H9 (cell line): ENCODE data around the gene TTC39A. TPM values are rescaled to one million over a fixed set of nuclear protein-coding genes. Genes with fewer than 3 reads are reported as not detected.

Source experiments
- DNase-seq: peaks from one replicate; pipeline ENCODE4 v3.0.0-alpha.2; 2017
- H2AFZ ChIP-seq: one replicate; pipeline ENCODE4 v1.6.1; 2013; ENCODE audit warnings: mild to moderate bottlenecking, low read length, control low read depth, moderate library complexity
- H2AK5ac ChIP-seq: 2 replicates; pipeline ENCODE4 v1.6.1; 2013; ENCODE audit warnings: low read length, control low read depth, mixed read lengths; ENCODE audit not compliant: insufficient read length
- H2BK120ac ChIP-seq: one replicate; pipeline ENCODE4 v1.6.1; 2013; ENCODE audit warnings: low read depth, mild to moderate bottlenecking, low read length, control low read depth, inconsistent platforms; ENCODE audit not compliant: poor library complexity, severe bottlenecking
- H2BK12ac ChIP-seq: 2 replicates; pipeline ENCODE4 v1.6.1; 2013; ENCODE audit warnings: low read length, control low read depth, mixed read lengths, low read depth; ENCODE audit not compliant: insufficient read length
- H2BK15ac ChIP-seq: 2 replicates; pipeline ENCODE4 v1.6.1; 2013; ENCODE audit warnings: low read depth, low read length, control low read depth
- H2BK20ac ChIP-seq: one replicate; pipeline ENCODE4 v1.6.1; 2013; ENCODE audit warnings: low read depth, mild to moderate bottlenecking, low read length, control low read depth, inconsistent platforms; ENCODE audit not compliant: poor library complexity, severe bottlenecking
- H2BK5ac ChIP-seq: 2 replicates; pipeline ENCODE4 v1.6.1; 2013; ENCODE audit warnings: low read length, control low read depth, mixed read lengths; ENCODE audit not compliant: insufficient read length
- H3K14ac ChIP-seq: 2 replicates; pipeline ENCODE4 v1.6.1; 2013; ENCODE audit warnings: low read length, control low read depth; ENCODE audit not compliant: insufficient read depth
- H3K18ac ChIP-seq: 2 replicates; pipeline ENCODE4 v1.6.1; 2013; ENCODE audit warnings: low read depth, mild to moderate bottlenecking, mixed read lengths, low read length, control low read depth; ENCODE audit not compliant: insufficient read length
- H3K23ac ChIP-seq: 2 replicates; pipeline ENCODE4 v1.6.1; 2013; ENCODE audit warnings: low read length, control low read depth, mixed read lengths, low read depth; ENCODE audit not compliant: insufficient read length
- H3K23me2 ChIP-seq: 2 replicates; pipeline ENCODE4 v1.6.1; 2013; ENCODE audit warnings: low read depth, mild to moderate bottlenecking, mixed read lengths, low read length, control low read depth; ENCODE audit not compliant: insufficient read length, poor library complexity, severe bottlenecking
- H3K27ac ChIP-seq: 2 replicates; pipeline ENCODE4 v1.5.1; 2013; ENCODE audit warnings: low read length, control low read depth, mixed read lengths, low read depth; ENCODE audit not compliant: insufficient read length
- H3K27me3 ChIP-seq: 2 replicates; pipeline ENCODE4 v1.6.1; 2013; ENCODE audit warnings: low read length, control low read depth, inconsistent platforms; ENCODE audit not compliant: insufficient read depth
- H3K4ac ChIP-seq: 2 replicates; pipeline ENCODE4 v1.6.1; 2013; ENCODE audit warnings: low read depth, mild to moderate bottlenecking, control low read depth, inconsistent platforms, low read length, moderate library complexity
- H3K4me1 ChIP-seq: 2 replicates; pipeline ENCODE4 v1.6.1; 2013; ENCODE audit warnings: low read length, control low read depth, inconsistent platforms; ENCODE audit not compliant: insufficient read depth
- H3K4me2 ChIP-seq: 2 replicates; pipeline ENCODE4 v1.6.1; 2013; ENCODE audit warnings: low read length, control low read depth, mixed read lengths; ENCODE audit not compliant: insufficient read length, insufficient read depth
- H3K56ac ChIP-seq: 2 replicates; pipeline ENCODE4 v1.6.1; 2013; ENCODE audit warnings: low read depth, mild to moderate bottlenecking, mixed read lengths, low read length, control low read depth; ENCODE audit not compliant: insufficient read length
- H3K79me1 ChIP-seq: 2 replicates; pipeline ENCODE4 v1.6.1; 2013; ENCODE audit warnings: low read depth, mild to moderate bottlenecking, moderate library complexity, low read length, control low read depth, inconsistent platforms; ENCODE audit not compliant: insufficient read depth, poor library complexity, severe bottlenecking
- H3K79me2 ChIP-seq: 2 replicates; pipeline ENCODE4 v1.6.1; 2013; ENCODE audit warnings: low read length, control low read depth, inconsistent platforms; ENCODE audit not compliant: insufficient read depth
- H3K9ac ChIP-seq: 2 replicates; pipeline ENCODE4 v1.6.1; 2013; ENCODE audit warnings: low read length, control low read depth, mixed read lengths; ENCODE audit not compliant: insufficient read length; ENCODE audit errors: extremely low read depth
- H3K9me3 ChIP-seq: one replicate; pipeline ENCODE4 v1.6.1; 2013; ENCODE audit warnings: low read depth, low read length, inconsistent platforms; ENCODE audit not compliant: control insufficient read depth
- H3T11ph ChIP-seq: one replicate; pipeline ENCODE4 v1.6.1; 2013; ENCODE audit warnings: mild to moderate bottlenecking, low read length, control low read depth, inconsistent platforms
- H4K20me1 ChIP-seq: one replicate; pipeline ENCODE4 v1.6.1; 2013; ENCODE audit not compliant: control insufficient read depth, insufficient read length, insufficient read depth
- H4K5ac ChIP-seq: 2 replicates; pipeline ENCODE4 v1.6.1; 2013; ENCODE audit warnings: low read depth, mild to moderate bottlenecking, mixed read lengths, low read length, control low read depth; ENCODE audit not compliant: insufficient read length
- H4K8ac ChIP-seq: replicated peaks from 2 replicates; pipeline ENCODE4 v1.6.1; 2013; ENCODE audit warnings: low read length, control low read depth, mixed read lengths, low read depth; ENCODE audit not compliant: insufficient read length
- H4K91ac ChIP-seq: 2 replicates; pipeline ENCODE4 v1.6.1; 2013; ENCODE audit warnings: low read depth, mild to moderate bottlenecking, moderate library complexity, mixed read lengths, low read length, control low read depth; ENCODE audit not compliant: insufficient read length
- H3K27ac Mint-ChIP-seq, 3 experiments: 2 replicates in 2 of 3; 3 replicates in 1 of 3; pipeline ENCODE4 v1.8.0; 2020 to 2021; ENCODE audit warnings: mixed read lengths in 3 of 3, mild to moderate bottlenecking in 1 of 3, moderate library complexity in 1 of 3
- H3K27me3 Mint-ChIP-seq: 2 replicates; pipeline ENCODE4 v1.8.0; 2021; ENCODE audit warnings: low read depth, mild to moderate bottlenecking, moderate library complexity, mixed read lengths
- H3K36me3 Mint-ChIP-seq, 3 experiments: 2 replicates in 2 of 3; 3 replicates in 1 of 3; pipeline ENCODE4 v1.8.0; 2020 to 2021; ENCODE audit warnings: low read depth in 3 of 3, mixed read lengths in 3 of 3; ENCODE audit not compliant: insufficient read depth in 1 of 3
- H3K4me1 Mint-ChIP-seq, 2 experiments: 2 replicates each; pipeline ENCODE4 v1.8.0; 2020; ENCODE audit warnings: mixed read lengths in 2 of 2
- H3K4me3 Mint-ChIP-seq, 2 experiments: 2 replicates in 1 of 2; 3 replicates in 1 of 2; pipeline ENCODE4 v1.8.0; 2020 to 2021; ENCODE audit warnings: mild to moderate bottlenecking in 2 of 2, mixed read lengths in 2 of 2, moderate library complexity in 1 of 2
- H3K9me3 Mint-ChIP-seq, 2 experiments: 2 replicates in 1 of 2; 3 replicates in 1 of 2; pipeline ENCODE4 v1.8.0; 2020; ENCODE audit warnings: mild to moderate bottlenecking in 2 of 2, mixed read lengths in 2 of 2, moderate library complexity in 1 of 2
- CTCF ChIP-seq: fragments of 200-600 bp; sonication (generic); conservative IDR thresholded peaks from 3 replicates; pipeline ENCODE4 v1.8.0; 2021; ENCODE audit warnings: antibody characterized with exemption, mild to moderate bottlenecking
- WGBS: extraction: QIAGEN DNeasy Blood & Tissue Kit; methylation state at CpG from one replicate; pipeline ENCODE4 v1.1.7; 2013; ENCODE audit warnings: missing lambda C conversion rate, low lambda C conversion rate, mixed read lengths; ENCODE audit not compliant: insufficient read length; ENCODE audit errors: extremely low coverage; 5-methylcytosine and 5-hydroxymethylcytosine counted together
- total RNA-seq: library from RNA; stranded (reverse); gene quantifications from 2 replicates; pipeline ENCODE4 v1.2.1, GENCODE V29; 2021

TTC39A gene
- total RNA-seq, 1 experiment from 2014 or later, result 7.7 TPM

- H3K27ac ChIP-seq, result no peak overlapping the region
- peaks cover 8% of the 10 kb centered on the region for H3K23me2 ChIP-seq
- H4K8ac ChIP-seq, result no peak overlapping the region
- H4K91ac ChIP-seq, result no peak overlapping the region
- H3K9ac ChIP-seq, result no peak overlapping the region
- no peaks in the 10 kb centered on the region for H3K9me3 ChIP-seq
- WGBS, result no CpG with 5 or more reads among the region's 6 CpGs
- Mint-ChIP-seq H3K4me1 (peaks cover 19 to 25% of the 10 kb centered on the region in 2 experiments), H3K27ac (no peak overlapping the region), H3K27me3 (peaks cover 23% of the 10 kb centered on the region), H3K36me3 (no peaks in the 10 kb centered on the region; a peak in 1 of 7 replicates), H3K4me3 (no peak overlapping the region), H3K9me3 (no peaks in the 10 kb centered on the region)
- peak; percentile 38 for DNase-seq
- H3K14ac ChIP-seq, result no peak overlapping the region
- no peaks in the 10 kb centered on the region for H3K4me1 ChIP-seq
- no peak overlapping the region for H2BK5ac ChIP-seq
- no peak overlapping the region for H3T11ph ChIP-seq
- no peak overlapping the region for H3K23ac ChIP-seq
- no peak overlapping the region for H3K56ac ChIP-seq
- no peak for TF ChIP-seq CTCF
- H2BK15ac ChIP-seq, result no peak overlapping the region
- no peaks in the 10 kb centered on the region for H3K79me2 ChIP-seq
- H4K20me1 ChIP-seq, result no peaks in the 10 kb centered on the region
- H3K27me3 ChIP-seq, result no peaks in the 10 kb centered on the region; the same call in 1 of the 2 replicates
- no peak overlapping the region for H2AFZ ChIP-seq
- H2BK12ac ChIP-seq, result no peak overlapping the region
- no peaks in the 10 kb centered on the region for H3K79me1 ChIP-seq
- no peak overlapping the region for H3K18ac ChIP-seq
- no peak overlapping the region for H3K4me2 ChIP-seq
- no peak overlapping the region for H2BK120ac ChIP-seq
- no peak overlapping the region for H3K4ac ChIP-seq
- H2AK5ac ChIP-seq, result no peak overlapping the region
- H4K5ac ChIP-seq, result no peak overlapping the region
- no peak overlapping the region for H2BK20ac ChIP-seq
These were observed 10.0 kb upstream of the TTC39A start for GRCh38 chr1:51340380-51340779.
